ENCODE data around the gene YIF1B.

YIF1B gene

GRCh38 chr19:38359242-38360021 lies 43.7 kb upstream of the YIF1B start:
- no peak for TF ChIP-seq ARNTL (CRISPR knock-in tag; IDR thresholded peaks at IDR 0.05; ENCODE audit: borderline replicate concordance, low read depth)
- TF ChIP-seq SNAI2 (CRISPR knock-in tag; IDR thresholded peaks at IDR 0.05), result no peak
- no peak for TF ChIP-seq ZNF565 (CRISPR knock-in tag; conservative IDR thresholded peaks at IDR 0.05; ENCODE audit: low read depth)
- no peak for TF ChIP-seq ZNF70 (CRISPR knock-in tag; IDR thresholded peaks at IDR 0.05)
- no peak for TF ChIP-seq ZC3H10 (CRISPR knock-in tag; IDR thresholded peaks at IDR 0.05)
- TF ChIP-seq CREB5 (CRISPR knock-in tag; IDR thresholded peaks at IDR 0.05; ENCODE audit: low read depth), result no peak
- no peak for TF ChIP-seq TCF4 (CRISPR knock-in tag; IDR thresholded peaks at IDR 0.05; ENCODE audit: borderline replicate concordance)
- TF ChIP-seq CSDC2 (CRISPR knock-in tag; IDR thresholded peaks at IDR 0.05), result no peak
- no peak for TF ChIP-seq ZFP3 (CRISPR knock-in tag; IDR thresholded peaks at IDR 0.05)
- TF ChIP-seq PPARA (CRISPR knock-in tag; IDR thresholded peaks at IDR 0.05; ENCODE audit: borderline replicate concordance), result no peak
- no peak for TF ChIP-seq ESRRG (CRISPR knock-in tag; IDR thresholded peaks at IDR 0.05)
- no peak for TF ChIP-seq ZNF8 (CRISPR knock-in tag; IDR thresholded peaks at IDR 0.05)
- no peak for TF ChIP-seq OSR1 (CRISPR knock-in tag; IDR thresholded peaks at IDR 0.05)
- no peak for TF ChIP-seq RARB (CRISPR knock-in tag; IDR thresholded peaks at IDR 0.05)
- no peak for ATAC-seq

GRCh38 chr19:38358071-38358470 lies 42.3 kb upstream of the YIF1B start:
- TF ChIP-seq ZFP30 (CRISPR knock-in tag; IDR thresholded peaks at IDR 0.05) (no peak), RARB (CRISPR knock-in tag; IDR thresholded peaks at IDR 0.05) (no peak), OSR1 (CRISPR knock-in tag; IDR thresholded peaks at IDR 0.05) (no peak), ISL1 (CRISPR knock-in tag; IDR thresholded peaks at IDR 0.05) (no peak), GLIS3 (CRISPR knock-in tag; IDR thresholded peaks at IDR 0.05) (no peak), TOX (CRISPR knock-in tag; IDR thresholded peaks at IDR 0.05; ENCODE audit: borderline replicate concordance) (no peak), ZNF8 (CRISPR knock-in tag; IDR thresholded peaks at IDR 0.05) (no peak), BACH2 (CRISPR knock-in tag; IDR thresholded peaks at IDR 0.05; ENCODE audit: borderline replicate concordance) (no peak), SNAI2 (CRISPR knock-in tag; IDR thresholded peaks at IDR 0.05) (no peak), ARNTL (CRISPR knock-in tag; IDR thresholded peaks at IDR 0.05; ENCODE audit: borderline replicate concordance, low read depth) (no peak), ZFP3 (CRISPR knock-in tag; IDR thresholded peaks at IDR 0.05) (no peak), PPARA (CRISPR knock-in tag; IDR thresholded peaks at IDR 0.05; ENCODE audit: borderline replicate concordance) (no peak), CSRNP3 (CRISPR knock-in tag; IDR thresholded peaks at IDR 0.05) (no peak), CSDC2 (CRISPR knock-in tag; IDR thresholded peaks at IDR 0.05) (no peak), TSHZ2 (CRISPR knock-in tag; IDR thresholded peaks at IDR 0.05) (no peak), PATZ1 (CRISPR knock-in tag; IDR thresholded peaks at IDR 0.05; ENCODE audit: borderline replicate concordance) (no peak), ZNF70 (CRISPR knock-in tag; IDR thresholded peaks at IDR 0.05) (no peak), TCF4 (CRISPR knock-in tag; IDR thresholded peaks at IDR 0.05; ENCODE audit: borderline replicate concordance) (no peak), CREB5 (CRISPR knock-in tag; IDR thresholded peaks at IDR 0.05; ENCODE audit: low read depth) (no peak), ZNF565 (CRISPR knock-in tag; conservative IDR thresholded peaks at IDR 0.05; ENCODE audit: low read depth) (no peak)
- ATAC-seq, result no peak
